PFSK-1 (cell line): ENCODE measurements around the gene MKRN1.

Experiments used
- FOXP2 ChIP-seq: optimal IDR thresholded peaks from 2 replicates; pipeline ENCODE3; 2011; ENCODE audit warnings: borderline replicate concordance, control low read depth, inconsistent platforms; ENCODE audit not compliant: insufficient read depth; ENCODE audit errors: extremely low read length, extremely low read depth
- POLR2AphosphoS5 ChIP-seq: IDR thresholded peaks from 2 replicates; pipeline ENCODE4 v1.6.1; 2012; ENCODE audit warnings: low read depth, mild to moderate bottlenecking, control low read depth, low read length, moderate library complexity
- REST ChIP-seq, 2 experiments: IDR thresholded peaks; 2 replicates each; pipeline versions ENCODE4 v1.6.1 to v1.8.0; 2011 to 2012; ENCODE audit warnings: low read depth in 2 of 2, low read length in 2 of 2, control low read depth in 1 of 2, inconsistent platforms in 1 of 2, mild to moderate bottlenecking in 1 of 2, moderate library complexity in 1 of 2; ENCODE audit not compliant: insufficient read depth in 1 of 2
- SIN3A ChIP-seq: IDR thresholded peaks from 2 replicates; pipeline ENCODE4 v1.6.1; 2012; ENCODE audit warnings: mild to moderate bottlenecking, low read length, moderate library complexity, borderline replicate concordance; ENCODE audit not compliant: insufficient read depth
- TAF1 ChIP-seq: IDR thresholded peaks from 2 replicates; pipeline ENCODE4 v1.6.1; 2012; ENCODE audit warnings: low read length, control low read depth, borderline replicate concordance; ENCODE audit not compliant: insufficient read depth

Gene MKRN1

GRCh38 chr7:140417456-140418155 is 61.7 kb downstream of the MKRN1 start:
- TF ChIP-seq TAF1 (no peak), REST (IDR thresholded peaks at IDR 0.05; ENCODE audit: insufficient read depth in 1 of 2, low read depth in 2 of 2, low read length in 2 of 2) (no peak), FOXP2 (no peak), POLR2AphosphoS5 (no peak), SIN3A (no peak)

GRCh38 chr7:140416560-140416959 is 62.7 kb downstream of the MKRN1 start:
- TF ChIP-seq REST (IDR thresholded peaks at IDR 0.05; ENCODE audit: insufficient read depth in 1 of 2, low read depth in 2 of 2, low read length in 2 of 2) (no peak), POLR2AphosphoS5 (no peak), SIN3A (no peak), FOXP2 (no peak), TAF1 (no peak)

GRCh38 chr7:140415361-140415760 is 63.9 kb downstream of the MKRN1 start:
- no peak for TF ChIP-seq SIN3A
- no peak for TF ChIP-seq REST (IDR thresholded peaks at IDR 0.05; ENCODE audit: insufficient read depth in 1 of 2, low read depth in 2 of 2, low read length in 2 of 2)
- no peak for TF ChIP-seq TAF1
- no peak for TF ChIP-seq POLR2AphosphoS5
- TF ChIP-seq FOXP2 = no peak

- no peak for TF ChIP-seq SIN3A
- TF ChIP-seq POLR2AphosphoS5 = no peak
- TF ChIP-seq TAF1 = no peak
- TF ChIP-seq REST (IDR thresholded peaks at IDR 0.05; ENCODE audit: insufficient read depth in 1 of 2, low read depth in 2 of 2, low read length in 2 of 2) = no peak
- no peak for TF ChIP-seq FOXP2
Measured at GRCh38 chr7:140404565-140405065, 74.7 kb downstream of the MKRN1 start.

- TF ChIP-seq POLR2AphosphoS5 (no peak), FOXP2 (no peak), TAF1 (no peak), REST (IDR thresholded peaks at IDR 0.05; ENCODE audit: insufficient read depth in 1 of 2, low read depth in 2 of 2, low read length in 2 of 2) (no peak), SIN3A (no peak)
Measured at GRCh38 chr7:140403878-140404564, 75.3 kb downstream of the MKRN1 start, which contains the start of gene RAB19. TSS of gene RAB19 (plus strand) at chr7:140404058. CDS start at chr7:140407647, 3,589 bp downstream.
